Pancreas (tissue), 10 donors: ENCODE data around the gene APOOL. TPM values are rescaled to one million over a fixed set of nuclear protein-coding genes. Genes with fewer than 3 reads are reported as not detected.
A peak's percentile ranks its signal among the peaks of the same experiment; 100 is the strongest.

ENCODE experiments used
- ATAC-seq, 4 donors: fragments of 200-7000 bp; cut with Tn5 transposase; one replicate each; pipeline versions ENCODE4 v1.8.0 to v1.9.1; 2020; ENCODE audit warnings: mild to moderate bottlenecking in 4 of 4, moderate library complexity in 4 of 4
- DNase-seq, 6 donors: peaks; one replicate each; pipeline ENCODE4 v3.0.0-alpha.2; 2020
- FAIRE-seq: peaks from 2 replicates; lab custom pipeline; 2012; peaks lifted over from hg19 to GRCh38; lab: Jason Lieb, UNC
- H3K27ac ChIP-seq, 4 donors: fragments of 200-600 bp; sonication (generic); 1 replicate in 3 of 4; 2 replicates in 1 of 4; pipeline versions ENCODE4 v1.5.0 to v1.8.0; 2020
- H3K27me3 ChIP-seq, 4 donors: fragments of 200-600 bp; one replicate each; pipeline ENCODE4 v1.8.0; 2021
- H3K36me3 ChIP-seq, 3 donors: fragments of 200-600 bp; sonication (generic) in 1 of 3; one replicate each; pipeline versions ENCODE4 v1.5.0 to v1.8.0; 2020 to 2021
- H3K4me1 ChIP-seq, 3 donors: fragments of 200-600 bp; one replicate each; pipeline ENCODE4 v1.8.0; 2021
- H3K4me3 ChIP-seq, 4 donors: fragments of 200-600 bp; sonication (generic) in 2 of 4; one replicate each; pipeline versions ENCODE4 v1.5.0 to v1.8.0; 2020 to 2021
- H3K9me3 ChIP-seq, 4 donors: fragments of 200-600 bp; one replicate each; pipeline ENCODE4 v1.8.0; 2021
- CTCF ChIP-seq, 4 donors: fragments of 200-600 bp; sonication (generic) in 3 of 4; IDR thresholded peaks; one replicate each; pipeline versions ENCODE4 v1.5.0 to v1.8.0; 2021; ENCODE audit warnings: antibody characterized with exemption in 4 of 4
- WGBS, 2 donors: extraction: QIAGEN DNeasy Blood & Tissue Kit; methylation state at CpG; one replicate each; pipeline ENCODE4 v1.1.7; 2013; 5-methylcytosine and 5-hydroxymethylcytosine counted together
- intact Hi-C, 3 donors: fragments of 100-400 bp; cut with DNase I; formaldehyde crosslinking; loops; one replicate each; pipeline versions ENCODE4 v1.11.1 to v1.14.2; 2022
- polyA plus RNA-seq, 2 donors: library from polyadenylated mRNA; stranded (reverse); fragments of 200-250 nt; gene quantifications; one replicate each; pipeline ENCODE4 v1.2.3, GENCODE V29; 2013
- total RNA-seq, 6 donors: library from RNA; stranded (reverse); fragmentation: NEBNext Ultra II Directional in 4 of 6; extraction: Animal tissue kit (Norgen Biotek cat#: 25700) in 4 of 6; gene quantifications; one replicate each; pipeline versions ENCODE4 v1.2.1 to v1.2.4, GENCODE V29; 2021 to 2023
- donor health status: healthy with polysubstance abuse.
- donor health status: DM: no; HTN: no; CAD: no; lungs with moderate emphysema.
- donor health status: DM: no; HTN: no; CAD: no.
- donor health status: control.
- donor health status: control.
- donor health status: Bipolar disorder and iron deficiency.
- donor health status: DM: yes; HTN: yes; CAD: no.
- donor health status: DM: no; HTN: no; CAD: no.
- donor health status: DM: no; HTN: no; CAD: no.
- donor health status: DM: yes; HTN: yes; CAD: no.

Gene APOOL
- total and polyA plus RNA-seq, 8 donors = 2.7 to 13.7 (median 9.9) TPM

GRCh38 chrX:85018471-85018870 lies 14.8 kb downstream of the APOOL start:
- H3K36me3 ChIP-seq = no peaks in the 10 kb centered on the region
- no peaks in the 10 kb centered on the region for H3K9me3 ChIP-seq
- no peak for DNase-seq
- intact Hi-C loops = no loop called here
- no peak overlapping the region for H3K27ac ChIP-seq
- no peak for ATAC-seq
- no peaks in the 10 kb centered on the region for H3K27me3 ChIP-seq
- no peak for TF ChIP-seq CTCF (IDR thresholded peaks at IDR 0.05)
- H3K4me3 ChIP-seq = no peak overlapping the region
- 85 to 96% methylated on average over 1 of the region's 1 CpG for WGBS, 2 donors
- H3K4me1 ChIP-seq = no peaks in the 10 kb centered on the region
- FAIRE-seq = peak; percentile 64

GRCh38 chrX:85020216-85020615 lies 16.5 kb downstream of the APOOL start:
- FAIRE-seq = no peak
- 80 to 93% methylated on average over 4 of the region's 4 CpGs for WGBS, 2 donors

GRCh38 chrX:85024044-85024443 lies 20.4 kb downstream of the APOOL start:
- FAIRE-seq (no peak), ATAC-seq (peak in 1 of 4 donors; percentile 25), DNase-seq (no peak)
- H3K36me3 ChIP-seq = no peaks in the 10 kb centered on the region
- no peak overlapping the region for H3K27ac ChIP-seq
- H3K4me3 ChIP-seq = no peak overlapping the region
- 48 to 49% methylated on average over 2 of the region's 2 CpGs for WGBS, 2 donors
- H3K9me3 ChIP-seq = no peaks in the 10 kb centered on the region
- intact Hi-C loops = no loop called here
- no peaks in the 10 kb centered on the region for H3K27me3 ChIP-seq
- H3K4me1 ChIP-seq = no peaks in the 10 kb centered on the region
- TF ChIP-seq CTCF (IDR thresholded peaks at IDR 0.05) = no peak

More at GRCh38 chrX:85020216-85020615, 16.5 kb downstream of the APOOL start:
- intact Hi-C loops = no loop called here
- Histone ChIP-seq H3K27me3 (no peaks in the 10 kb centered on the region), H3K27ac (no peak overlapping the region), H3K36me3 (no peaks in the 10 kb centered on the region), H3K4me1 (no peaks in the 10 kb centered on the region), H3K4me3 (no peak overlapping the region), H3K9me3 (no peaks in the 10 kb centered on the region)
- TF ChIP-seq CTCF (IDR thresholded peaks at IDR 0.05) = no peak
- DNase-seq (no peak), ATAC-seq (no peak)

GRCh38 chrX:85024562-85024961 lies 20.9 kb downstream of the APOOL start:
- Histone ChIP-seq H3K36me3 (no peaks in the 10 kb centered on the region), H3K27ac (no peak overlapping the region), H3K4me1 (no peaks in the 10 kb centered on the region), H3K9me3 (no peaks in the 10 kb centered on the region), H3K4me3 (no peak overlapping the region), H3K27me3 (no peaks in the 10 kb centered on the region)
- no peak for DNase-seq
- ATAC-seq = no peak
- WGBS, 2 donors = 71 to 92% methylated on average over 3 of the region's 3 CpGs
- no peak for FAIRE-seq
- no peak for TF ChIP-seq CTCF (IDR thresholded peaks at IDR 0.05)
- intact Hi-C loops = no loop called here

GRCh38 chrX:85026170-85026569 lies 22.5 kb downstream of the APOOL start:
- DNase-seq = no peak
- Histone ChIP-seq H3K27me3 (no peaks in the 10 kb centered on the region), H3K27ac (no peak overlapping the region), H3K4me3 (no peak overlapping the region), H3K36me3 (no peaks in the 10 kb centered on the region), H3K4me1 (no peaks in the 10 kb centered on the region), H3K9me3 (no peaks in the 10 kb centered on the region)
- ATAC-seq = no peak
- FAIRE-seq = no peak
- intact Hi-C loops = no loop called here
- TF ChIP-seq CTCF (IDR thresholded peaks at IDR 0.05) = no peak
